ENCODE results near the gene C10orf71.

The C10orf71 gene, protein sequence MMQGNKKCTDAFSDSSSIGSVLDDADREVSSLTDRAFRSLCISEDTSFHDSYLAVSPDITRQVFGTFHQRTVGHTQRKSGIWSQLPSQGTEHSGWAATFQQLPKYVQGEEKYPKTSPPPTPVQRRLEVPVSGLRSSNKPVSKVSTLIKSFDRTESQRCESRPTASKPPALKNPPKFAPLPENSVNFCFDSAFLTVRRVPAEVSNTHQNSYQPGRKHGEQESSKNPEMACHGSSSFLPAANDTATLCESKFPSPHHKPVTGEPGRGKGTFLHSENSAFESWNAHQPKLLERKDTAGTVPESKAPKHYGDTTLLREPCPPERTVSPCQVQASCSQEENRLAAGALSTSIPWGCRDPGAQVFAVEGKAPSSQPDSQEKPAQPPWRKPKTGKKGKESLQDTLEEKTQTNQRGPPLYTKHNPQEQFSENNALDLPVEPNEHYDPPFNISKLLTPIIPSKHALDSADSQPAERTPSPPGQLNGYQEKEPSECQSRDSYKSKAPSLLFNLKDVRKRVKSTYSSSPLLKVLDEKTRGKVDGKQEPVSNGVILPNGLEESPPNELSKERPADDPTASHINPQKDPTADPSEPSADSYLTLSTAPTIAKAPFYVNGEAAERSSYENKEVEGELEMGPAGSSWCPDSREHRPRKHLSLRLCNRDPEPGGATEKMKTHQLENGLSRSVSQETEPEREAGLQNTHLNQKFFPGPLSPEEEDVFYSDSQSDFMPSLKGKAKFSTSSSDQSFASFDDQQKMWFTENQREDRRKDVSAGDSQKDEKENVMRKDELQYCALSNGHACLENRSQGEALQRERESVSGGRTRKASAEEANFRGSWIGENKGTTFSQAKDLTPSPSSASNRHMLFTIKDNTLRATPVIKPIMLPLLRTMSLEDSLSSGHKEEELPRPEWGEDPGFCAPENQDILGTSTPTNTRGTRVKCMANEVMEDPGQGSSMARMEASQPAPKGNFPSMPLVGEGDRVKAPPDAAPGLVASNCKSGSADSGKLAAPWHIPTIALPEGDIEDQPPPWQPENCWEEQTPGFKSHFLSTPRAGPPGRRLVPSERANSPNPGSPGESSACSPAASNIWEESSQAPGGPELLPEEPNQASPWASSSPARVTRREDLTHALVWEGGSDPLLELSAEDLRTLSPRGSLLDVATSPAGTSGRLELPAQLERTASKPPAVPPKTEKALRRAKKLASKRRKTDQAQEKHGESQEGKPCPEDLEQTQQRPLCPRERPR (N-terminal part only)
- 0 reads per million in 4 experiments for total RNA-seq

DNA sequence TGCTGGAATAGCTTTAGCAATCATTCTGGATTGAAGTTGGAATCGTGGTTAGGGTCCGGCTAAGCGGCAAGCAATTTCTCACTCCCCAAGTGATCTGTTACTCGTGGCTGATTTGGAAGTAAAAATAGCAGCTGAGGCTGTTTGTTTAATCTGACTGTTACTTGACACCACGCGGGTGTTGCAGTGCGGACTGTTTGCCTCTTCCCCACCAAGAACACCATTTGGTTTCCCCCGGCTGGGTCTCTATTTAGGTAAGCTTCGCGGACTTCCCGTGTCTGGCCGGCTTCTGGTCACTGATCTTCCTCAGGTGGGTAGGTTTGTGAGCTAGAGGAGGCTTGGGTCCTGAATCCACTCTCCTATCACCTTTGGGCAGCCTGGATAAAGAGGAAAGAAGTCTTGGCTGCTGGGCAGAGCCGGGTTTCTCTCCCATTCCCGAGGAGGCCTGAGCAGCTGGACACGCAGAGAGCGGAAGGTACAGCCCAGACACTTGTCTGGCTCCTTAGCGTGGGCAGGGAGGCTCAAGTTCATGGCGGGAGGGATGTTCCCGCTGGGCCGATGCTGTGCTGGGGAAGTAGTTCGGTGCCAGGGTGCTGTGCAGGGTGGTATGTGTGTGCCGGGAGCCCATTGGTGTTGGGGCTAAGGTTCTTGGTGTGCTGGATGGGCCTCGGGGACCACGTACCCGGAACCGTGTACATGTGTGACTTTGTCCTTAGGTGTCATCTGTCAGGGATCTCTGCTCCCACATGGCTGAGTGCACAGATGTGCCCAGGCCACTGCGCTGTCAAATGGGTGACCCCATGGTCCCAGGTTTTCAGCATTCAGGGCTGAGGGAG lies at the start of gene C10orf71:
TSS of gene C10orf71 (plus strand) at position 188 of the 833 bp plus-strand sequence. CDS start 23,376 bp downstream, outside the sequence.
- DNase-seq = no peak

DNA sequence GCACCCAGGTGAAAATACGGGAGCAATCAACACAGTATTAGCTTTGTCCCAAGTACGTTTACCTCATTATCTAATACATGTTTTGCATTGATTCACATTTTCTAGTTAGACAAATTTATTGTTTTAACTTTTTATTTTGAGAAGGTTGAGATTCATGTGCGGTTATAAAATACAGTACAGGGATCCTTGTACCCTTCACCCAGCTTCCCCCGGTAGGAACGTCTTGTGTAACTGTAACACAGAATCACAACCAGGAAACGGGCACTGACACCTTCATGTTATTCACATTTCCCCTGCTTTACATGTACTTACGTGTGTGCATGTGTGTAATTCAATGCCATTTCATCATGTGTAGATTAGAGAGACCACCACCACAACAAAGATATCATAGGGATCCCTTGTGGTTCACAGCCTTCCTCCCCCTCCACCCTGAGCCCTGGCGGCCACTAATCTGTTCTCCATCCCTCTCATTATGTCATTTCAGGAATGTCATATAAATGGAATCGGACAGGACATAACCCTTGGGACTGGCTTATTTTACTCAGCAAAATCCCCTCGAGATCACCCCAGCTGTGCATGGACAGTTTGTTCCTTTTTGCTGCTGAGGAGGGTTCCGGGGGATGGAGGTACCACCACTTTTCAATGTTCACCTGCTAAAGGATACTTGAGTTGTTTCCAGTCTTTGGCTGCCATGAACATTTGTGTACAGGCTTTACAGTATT lies 46.5 kb upstream of the C10orf71 start:
- DNase-seq = no peak

DNA sequence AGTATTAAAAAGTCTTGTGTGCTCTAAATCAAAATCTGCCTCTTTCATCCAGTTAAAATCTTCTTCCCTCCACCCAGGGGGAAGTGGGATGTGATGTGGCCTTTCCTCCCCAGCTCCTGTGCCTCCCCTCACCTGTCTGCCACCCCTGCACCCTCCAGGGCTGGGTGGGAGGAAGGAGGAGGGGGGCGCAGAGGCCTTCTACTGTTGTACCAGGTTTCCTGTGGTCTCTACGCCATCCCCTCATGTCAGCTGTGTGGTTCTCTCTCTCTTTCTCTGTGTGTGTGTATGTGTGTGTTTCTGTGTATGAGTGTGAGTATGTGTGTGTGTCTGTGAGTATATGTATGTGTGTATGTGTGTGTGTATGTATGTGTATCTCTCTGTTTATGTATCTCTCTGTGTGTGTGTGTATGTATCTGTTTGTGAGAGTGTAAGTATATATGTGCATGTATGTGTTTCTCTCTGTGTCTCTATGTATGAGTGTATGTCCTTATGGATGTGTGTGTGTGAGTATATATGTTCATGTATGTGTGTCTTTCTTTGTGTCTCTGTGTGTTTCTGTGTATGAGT lies 45.5 kb upstream of the C10orf71 start:
- DNase-seq = no peak

DNA sequence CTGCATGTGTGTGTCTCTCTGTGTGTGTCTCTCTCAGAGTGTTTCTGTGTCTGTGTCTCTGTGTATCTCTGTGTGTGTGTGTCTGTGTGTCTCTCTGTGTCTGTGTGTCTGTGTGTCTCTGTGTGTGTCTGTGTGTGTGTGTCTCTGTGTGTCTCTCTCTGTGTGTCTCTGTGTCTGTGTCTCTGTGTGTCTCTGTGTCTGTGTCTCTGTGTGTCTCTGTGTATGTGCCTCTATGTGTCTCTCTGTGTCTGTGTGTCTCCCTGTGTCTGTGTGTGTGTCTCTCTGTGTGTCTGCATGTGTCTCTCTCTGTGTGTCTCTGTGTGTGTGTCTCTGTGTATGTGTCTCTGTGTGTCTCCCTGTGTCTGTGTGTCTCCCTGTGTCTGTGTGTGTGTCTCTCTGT lies 44.8 kb upstream of the C10orf71 start:
- DNase-seq = no peak

DNA sequence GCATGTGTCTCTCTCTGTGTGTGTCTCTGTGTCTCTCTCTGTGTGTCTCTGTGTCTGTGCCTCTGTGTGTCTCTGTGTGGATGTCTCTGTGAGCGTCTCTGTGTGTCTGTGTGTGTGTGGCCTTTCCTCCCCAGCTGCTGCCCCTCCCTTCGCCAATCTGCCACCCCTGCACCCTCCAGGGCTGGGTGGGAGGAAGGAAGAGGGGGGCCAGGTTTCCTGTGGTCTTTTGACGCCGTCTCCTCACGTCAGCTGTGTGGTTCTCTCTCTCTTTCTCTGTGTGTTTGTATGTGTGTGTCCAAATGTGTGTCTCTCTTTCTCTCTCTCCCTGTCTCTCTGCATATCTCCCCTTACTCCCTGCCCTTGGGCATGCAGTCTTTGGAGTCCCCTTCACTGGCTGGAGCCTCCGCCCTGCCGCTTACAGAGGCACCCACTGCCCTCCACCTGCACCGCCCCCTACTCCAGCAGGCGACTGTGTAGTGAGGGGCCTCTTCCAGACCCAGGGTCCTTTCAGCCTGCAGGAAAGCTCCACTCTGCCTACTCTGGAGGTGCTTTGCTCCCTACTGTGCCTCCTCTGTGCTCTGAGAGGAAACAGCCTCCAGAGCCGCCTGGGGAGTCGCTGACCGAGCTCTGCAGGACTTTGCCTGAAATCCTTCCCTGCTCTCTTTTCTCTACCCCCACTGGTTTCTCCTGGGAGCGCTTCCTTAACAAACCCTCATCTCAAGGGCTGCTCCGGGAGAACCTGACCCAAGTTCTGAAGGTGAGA lies 44.2 kb upstream of the C10orf71 start:
- DNase-seq = no peak

DNA sequence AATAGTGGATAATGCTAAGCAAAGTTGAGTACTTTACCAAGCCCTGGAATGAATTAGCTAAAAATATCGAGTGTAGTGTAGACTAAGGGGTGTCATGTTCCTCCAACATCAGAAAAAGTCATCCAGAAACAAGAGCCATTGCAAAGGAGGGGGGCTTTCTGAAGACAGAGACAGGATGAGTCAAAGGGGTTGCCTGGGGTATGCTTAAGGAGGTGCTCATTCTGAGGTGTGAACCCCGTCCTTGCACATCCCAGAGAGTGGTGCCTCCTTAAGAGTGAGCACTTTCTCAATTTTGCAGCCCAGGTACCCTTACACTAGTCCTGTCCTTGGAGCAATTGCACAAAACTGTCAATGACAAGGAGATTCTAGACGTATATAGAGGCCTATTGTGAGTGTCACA lies 43.1 kb upstream of the C10orf71 start:
- DNase-seq = no peak

DNA sequence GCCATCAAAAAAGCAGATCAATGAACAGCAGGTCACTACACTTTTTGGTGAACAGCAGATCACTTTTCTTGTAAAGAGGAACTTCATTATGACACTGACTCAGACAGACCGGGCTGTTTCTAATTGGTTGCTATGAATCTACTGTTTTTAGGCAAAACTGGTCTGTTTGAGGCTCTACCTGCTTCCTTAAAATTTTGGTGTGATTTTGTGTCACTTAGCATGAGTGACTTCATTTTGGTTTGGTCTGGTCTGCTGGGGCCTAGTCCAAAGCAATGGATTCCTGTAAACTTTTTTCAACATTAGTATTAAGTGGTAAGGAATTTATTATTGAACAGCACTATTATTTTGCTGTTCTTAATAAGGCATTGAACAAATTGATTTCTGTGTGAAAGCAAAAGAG lies 41.8 kb upstream of the C10orf71 start:
- DNase-seq = no peak

DNA sequence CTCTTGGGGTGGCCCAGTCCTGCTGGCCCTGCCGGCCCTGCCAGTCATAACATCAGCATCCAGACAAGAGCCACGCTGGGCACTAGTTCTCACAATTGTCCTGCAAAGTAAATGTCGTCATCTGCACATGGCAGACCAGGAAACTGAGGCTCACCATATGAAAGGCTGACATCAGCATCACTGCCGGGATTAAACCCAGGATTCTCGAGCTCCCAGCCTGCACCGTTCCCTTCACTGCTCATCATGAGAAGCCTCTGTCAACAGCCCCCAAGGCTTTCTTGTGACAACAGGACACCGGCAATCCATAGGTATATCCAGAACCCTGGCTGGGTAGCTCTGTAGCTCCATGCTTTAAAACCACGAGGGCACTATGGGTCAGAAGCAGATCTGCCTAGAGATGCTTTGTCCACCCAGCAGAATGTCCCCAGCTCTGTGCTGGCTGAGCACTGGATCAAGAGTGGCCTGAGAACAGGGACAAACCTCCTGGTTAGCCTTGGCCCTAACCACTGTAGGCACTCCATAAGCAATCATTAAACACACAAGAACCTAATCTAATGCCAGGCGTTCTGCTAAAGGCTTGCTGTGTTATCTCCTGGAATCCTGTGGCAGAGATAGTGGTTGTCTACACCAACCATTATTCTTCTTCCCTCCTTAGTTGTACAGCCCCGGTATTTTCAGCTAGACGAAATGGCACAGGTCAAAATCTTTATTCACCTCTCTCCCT lies 41.2 kb upstream of the C10orf71 start:
- no peak for DNase-seq

DNA sequence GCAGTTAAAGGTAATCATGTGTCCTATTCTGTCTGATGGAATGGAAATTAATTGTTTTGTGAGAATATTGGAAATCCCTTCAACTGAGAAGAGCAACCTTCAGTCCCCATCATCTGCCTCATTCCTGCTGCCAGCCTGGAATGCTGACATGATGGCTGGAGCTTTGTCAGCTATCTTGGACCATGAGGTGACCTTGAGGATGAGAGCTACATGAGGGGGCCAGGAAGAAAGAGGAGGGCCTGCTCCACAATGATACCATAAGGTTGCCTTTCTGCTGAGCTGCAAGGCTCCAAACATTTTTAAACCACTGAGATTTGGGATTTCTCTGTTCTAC lies 40.7 kb upstream of the C10orf71 start:
- no peak for DNase-seq

DNA sequence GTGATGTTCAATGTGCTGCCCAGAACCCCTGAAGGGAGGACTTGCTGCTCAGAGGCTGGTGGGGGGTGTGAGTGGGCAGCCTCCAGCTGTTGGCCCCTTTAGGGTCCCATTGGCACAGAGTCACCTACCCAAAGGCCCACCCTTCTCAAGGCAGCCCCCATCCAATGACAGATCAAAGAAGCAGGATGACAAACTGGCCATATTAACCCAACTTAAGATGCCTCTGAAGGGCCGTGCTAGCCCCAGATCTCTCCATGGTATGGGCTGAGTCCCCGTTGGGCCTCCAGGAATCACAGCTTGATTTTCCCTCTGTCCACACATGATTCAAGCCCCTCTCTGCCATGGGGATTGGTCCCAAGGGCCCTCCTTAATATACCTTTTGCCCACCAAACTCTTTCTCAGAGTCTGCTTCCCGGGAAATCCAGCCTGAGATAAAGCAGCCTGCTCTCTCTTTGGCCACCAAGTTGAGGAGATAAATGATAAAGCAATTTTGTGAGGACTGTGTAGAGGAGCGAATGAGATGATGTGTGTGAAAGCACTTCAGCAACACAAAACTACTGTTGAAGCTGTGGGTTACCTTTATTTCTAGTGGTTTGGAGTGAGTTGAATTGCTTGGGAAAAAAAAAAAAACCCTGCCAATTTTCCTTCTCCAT lies 38.2 kb upstream of the C10orf71 start:
- no peak for DNase-seq

DNA sequence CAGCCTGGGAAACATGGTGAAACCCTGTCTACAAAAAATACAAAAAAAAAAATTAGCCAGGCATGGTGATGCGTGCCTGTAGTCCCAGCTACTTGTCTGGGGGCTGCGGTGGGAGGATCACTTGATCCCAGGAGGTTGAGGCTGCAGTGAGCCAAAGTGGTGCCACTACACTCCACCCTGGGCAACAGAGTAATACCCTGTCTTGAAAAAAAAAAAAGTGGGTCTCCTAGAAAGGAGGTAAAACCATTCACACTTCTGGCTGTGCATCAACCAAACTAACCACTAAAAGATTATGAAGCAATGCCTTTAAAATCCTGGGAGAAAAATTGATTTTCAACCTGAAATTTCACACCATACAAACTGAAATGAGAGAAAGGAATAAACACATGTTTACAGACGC lies 35.4 kb upstream of the C10orf71 start:
- no peak for DNase-seq

DNA sequence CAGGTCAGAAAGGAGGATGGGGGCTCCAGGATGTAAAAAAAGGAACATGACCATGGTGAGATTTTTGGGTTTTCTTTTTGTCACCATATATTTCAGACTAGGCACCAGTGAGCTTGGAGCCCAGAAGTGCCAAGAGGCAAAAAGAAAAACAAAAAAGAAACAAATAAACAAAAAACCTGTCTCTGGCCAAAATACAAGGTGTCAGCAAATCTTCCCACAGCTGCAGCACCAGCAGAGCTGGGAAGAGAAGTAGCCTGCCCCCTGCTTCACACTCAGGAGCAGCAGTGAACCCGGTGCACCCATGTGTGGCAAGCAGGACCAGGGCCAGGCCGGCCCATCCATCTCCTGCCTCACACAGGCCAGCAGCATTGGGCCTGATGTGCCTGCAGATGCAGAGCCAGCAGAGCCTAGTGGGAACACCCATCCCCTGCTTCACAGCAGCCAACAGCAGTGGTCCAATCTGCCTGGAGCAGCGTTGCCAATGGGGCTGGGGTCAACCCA lies 34.7 kb upstream of the C10orf71 start:
- no peak for DNase-seq

DNA sequence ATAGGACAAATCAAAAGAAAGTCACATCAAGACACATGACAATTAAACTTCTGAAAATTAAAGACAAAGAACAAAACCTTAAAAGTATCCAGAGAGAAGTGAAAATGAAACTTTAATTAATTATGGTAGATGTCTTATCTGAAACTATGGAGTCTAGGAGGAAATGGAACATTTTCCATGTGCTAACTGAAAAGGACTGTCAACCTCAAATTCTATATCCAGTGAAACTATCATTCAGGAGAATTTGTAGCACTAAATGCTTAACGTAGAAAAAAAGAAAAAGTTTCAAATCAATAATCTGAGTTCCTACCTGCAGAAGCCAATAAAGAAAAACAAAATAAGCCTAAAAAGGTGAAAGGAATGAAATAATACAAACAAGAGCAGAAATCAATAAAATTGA lies 33.1 kb upstream of the C10orf71 start:
- DNase-seq = no peak

DNA sequence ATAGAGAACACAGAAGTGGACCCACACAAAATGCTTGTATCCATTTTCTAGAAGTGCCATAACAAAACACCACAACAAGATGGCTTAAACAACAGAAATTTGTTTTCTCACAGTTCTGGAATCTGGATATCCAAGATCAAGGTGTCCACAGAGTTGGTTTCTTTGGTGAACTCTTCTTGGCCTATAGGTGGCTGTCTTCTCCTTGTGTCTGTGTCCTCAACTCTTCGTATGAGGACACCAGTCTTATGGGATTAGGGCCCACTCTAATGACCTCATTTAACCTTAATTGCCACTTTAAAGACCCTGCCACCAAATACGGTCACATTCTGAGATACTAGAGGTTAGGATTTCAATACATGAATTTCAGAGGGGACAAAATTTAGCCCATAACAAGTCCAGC lies 30.8 kb upstream of the C10orf71 start:
- no peak for DNase-seq

DNA sequence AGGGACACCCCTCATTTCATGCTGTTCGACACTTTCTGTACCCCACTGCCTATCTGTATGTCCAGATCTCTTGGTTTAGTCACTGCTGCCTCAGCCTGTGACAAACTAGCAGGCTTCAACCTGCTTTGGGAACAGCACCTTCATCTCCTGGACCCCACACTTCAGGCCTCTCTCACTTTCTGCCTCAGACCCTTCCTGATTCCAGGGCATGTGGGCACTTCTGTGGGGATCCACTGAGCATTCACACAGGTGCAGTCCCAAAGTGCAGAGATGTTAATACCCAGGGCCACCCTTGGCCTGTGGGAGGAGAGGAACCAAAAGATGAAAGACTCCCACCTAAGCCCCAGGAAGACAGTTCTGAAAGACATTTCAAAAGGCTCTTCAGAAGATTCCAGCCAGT lies 29.4 kb upstream of the C10orf71 start:
- DNase-seq = no peak

DNA sequence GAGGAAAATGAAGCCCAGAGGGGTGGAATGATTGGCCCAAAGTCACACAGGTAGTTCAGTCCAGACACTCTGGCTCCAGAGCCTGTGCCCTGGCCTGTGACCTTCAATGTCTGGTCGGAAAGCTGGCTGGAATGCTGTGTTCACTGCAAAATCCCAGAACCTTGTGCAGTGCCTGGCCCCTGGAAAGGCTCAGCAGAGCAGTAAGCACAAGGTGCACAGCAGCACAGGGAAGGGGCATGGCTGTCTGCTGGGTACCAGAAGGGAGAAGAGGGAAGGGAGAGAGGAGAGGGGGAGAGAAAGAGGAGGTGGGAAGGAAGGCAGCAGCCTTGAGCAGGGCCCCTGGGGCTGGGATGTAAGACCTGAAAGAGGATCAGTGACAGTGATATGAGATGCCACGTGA lies 28.4 kb upstream of the C10orf71 start:
- DNase-seq = no peak

DNA sequence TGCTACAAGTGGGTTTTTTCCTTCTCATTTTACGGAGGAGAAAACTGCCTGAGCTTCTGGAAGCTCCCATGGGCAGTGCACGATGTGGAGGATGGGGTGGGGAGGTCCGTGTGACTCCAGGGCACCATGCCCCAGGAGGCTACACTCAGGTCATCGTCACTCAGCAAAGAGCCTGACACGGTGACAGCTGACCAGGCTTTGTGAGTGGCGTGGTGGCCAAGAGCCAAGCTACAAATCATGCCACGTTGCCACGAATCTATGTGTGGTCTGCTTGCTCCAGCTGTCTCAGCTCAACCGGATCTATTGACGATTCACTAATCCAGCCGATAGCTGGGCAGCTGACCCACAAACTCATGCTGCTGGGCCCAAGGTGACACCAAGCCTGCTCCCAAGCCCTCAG lies 27.6 kb upstream of the C10orf71 start:
- no peak for DNase-seq

DNA sequence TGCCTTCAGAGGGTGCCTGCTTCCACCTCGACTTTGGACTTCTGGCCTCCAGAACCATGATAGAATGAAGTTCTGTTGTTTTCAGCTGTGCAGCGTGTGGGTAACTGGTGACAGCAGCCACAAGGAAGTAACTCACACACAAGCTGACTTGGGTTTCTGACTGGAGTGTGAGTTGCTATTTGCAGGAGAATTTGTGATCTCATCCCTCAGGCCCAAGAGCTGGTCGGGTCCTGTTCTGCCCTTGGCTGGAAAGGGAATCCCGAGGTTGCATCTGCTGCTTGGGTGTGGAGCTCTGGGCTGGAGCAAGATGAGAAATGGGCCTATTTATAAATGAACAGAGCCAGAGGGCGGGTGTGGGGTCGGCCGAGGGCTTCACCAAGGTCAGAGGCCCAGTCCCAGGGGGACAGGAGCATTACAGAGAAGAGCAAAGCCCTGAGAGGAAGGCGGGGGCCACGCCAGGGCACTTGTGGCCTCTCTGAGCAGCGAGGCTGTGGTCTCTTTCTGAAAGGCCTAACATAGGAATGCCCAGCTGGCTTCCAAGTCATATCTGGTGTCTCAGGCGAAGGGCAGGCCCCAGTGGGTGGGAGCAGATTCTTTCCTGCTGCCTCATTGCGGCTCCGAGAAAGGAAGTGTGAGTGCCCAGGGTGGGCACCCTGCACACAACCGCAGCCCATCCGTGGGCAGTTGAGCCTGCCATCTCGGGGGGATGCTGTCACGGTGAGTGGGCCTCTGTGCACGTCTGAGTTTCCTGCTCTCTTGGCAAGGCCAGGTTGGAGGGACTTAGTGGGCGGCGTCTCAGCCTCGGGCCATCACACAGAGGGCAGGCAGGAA lies 26.5 kb upstream of the C10orf71 start:
- DNase-seq = no peak
